ENCODE data around the gene ZIC5.

ZIC5 gene

GRCh38 chr13:99977912-99978798 lies 6.6 kb upstream of the ZIC5 start:
- H3K4me3 ChIP-seq (replicated peaks; ENCODE audit: low read depth, low read length) = no peak overlapping the region

GRCh38 chr13:99977334-99977911 lies 5.9 kb upstream of the ZIC5 start:
- H3K4me3 ChIP-seq (replicated peaks; ENCODE audit: low read depth, low read length) = no peak overlapping the region
- no peak for TF ChIP-seq CTCF (IDR thresholded peaks at IDR 0.05; ENCODE audit: low read length, missing control alignments)
- no peak for DNase-seq (ENCODE audit: low read depth)

More at GRCh38 chr13:99977912-99978798, 6.6 kb upstream of the ZIC5 start:
- DNase-seq (ENCODE audit: low read depth) = no peak
- no peak for TF ChIP-seq CTCF (IDR thresholded peaks at IDR 0.05; ENCODE audit: low read length, missing control alignments)

GRCh38 chr13:99976575-99976974 lies 5.0 kb upstream of the ZIC5 start:
- no peak for TF ChIP-seq CTCF (IDR thresholded peaks at IDR 0.05; ENCODE audit: low read length, missing control alignments)
- DNase-seq (ENCODE audit: low read depth) = no peak
- H3K4me3 ChIP-seq (replicated peaks; ENCODE audit: low read depth, low read length) = no peak overlapping the region

- no peak for TF ChIP-seq CTCF (IDR thresholded peaks at IDR 0.05; ENCODE audit: low read length, missing control alignments)
- DNase-seq (ENCODE audit: low read depth) = no peak
- no peak overlapping the region for H3K4me3 ChIP-seq (replicated peaks; ENCODE audit: low read depth, low read length)
These were observed 4.1 kb upstream of the ZIC5 start for GRCh38 chr13:99975626-99976025.

- no peak overlapping the region for H3K4me3 ChIP-seq (replicated peaks; ENCODE audit: low read depth, low read length)
- no peak for DNase-seq (ENCODE audit: low read depth)
- TF ChIP-seq CTCF (IDR thresholded peaks at IDR 0.05; ENCODE audit: low read length, missing control alignments) = no peak
These were observed 3.5 kb upstream of the ZIC5 start for GRCh38 chr13:99974939-99975561.

GRCh38 chr13:99974296-99974938 lies 2.9 kb upstream of the ZIC5 start:
- no peak overlapping the region for H3K4me3 ChIP-seq (replicated peaks; ENCODE audit: low read depth, low read length)
- DNase-seq (ENCODE audit: low read depth) = no peak
- TF ChIP-seq CTCF (IDR thresholded peaks at IDR 0.05; ENCODE audit: low read length, missing control alignments) = no peak

Data from fibroblast of pulmonary artery (primary cell).